H1 (cell line): Measurements from ENCODE around the gene PSMD5. TPM values are rescaled to one million over a fixed set of nuclear protein-coding genes. Genes with fewer than 3 reads are reported as not detected.

ENCODE experiments used
- ASH2L ChIP-seq: fragments of 200-600, 300-600 bp; sonication (generic); IDR thresholded peaks from one replicate; pipeline ENCODE4 v1.7.1; 2017; ENCODE audit warnings: low read length
- CBX8 ChIP-seq: fragments of 300-800, 300-1000 bp; sonication (generic); IDR thresholded peaks from 2 replicates; pipeline ENCODE4 v1.7.1; 2016; ENCODE audit warnings: low read depth, low read length, borderline replicate concordance
- CHD2 ChIP-seq: IDR thresholded peaks from 2 replicates; pipeline ENCODE4 v1.6.1; 2012; ENCODE audit warnings: low read length, improper control_type of control experiment
- EP300 ChIP-seq, 2 experiments: IDR thresholded peaks; 1 replicate in 1 of 2; 2 replicates in 1 of 2; pipeline ENCODE4 v1.6.1; 2011 to 2012; ENCODE audit warnings: low read depth in 2 of 2, low read length in 2 of 2, mild to moderate bottlenecking in 2 of 2, borderline replicate concordance in 1 of 2, inconsistent platforms in 1 of 2, moderate library complexity in 1 of 2
- HDAC6 ChIP-seq: IDR thresholded peaks from one replicate; pipeline ENCODE4 v1.7.1; 2012; ENCODE audit warnings: low read depth, mild to moderate bottlenecking, inconsistent platforms, low read length, moderate library complexity
- MAX ChIP-seq: IDR thresholded peaks from 2 replicates; pipeline ENCODE4 v1.6.1; 2012; ENCODE audit warnings: inconsistent platforms
- NANOG ChIP-seq: IDR thresholded peaks from 2 replicates; pipeline ENCODE4 v1.6.1; 2011; ENCODE audit warnings: low read length, low read depth, mild to moderate bottlenecking, inconsistent platforms; ENCODE audit not compliant: insufficient read depth, poor library complexity, severe bottlenecking
- SRF ChIP-seq: IDR thresholded peaks from 2 replicates; pipeline ENCODE4 v1.6.1; 2011; ENCODE audit warnings: mild to moderate bottlenecking, low read depth, low read length, moderate library complexity
- TBP ChIP-seq: IDR thresholded peaks from 2 replicates; pipeline ENCODE4 v1.6.1; 2011; ENCODE audit warnings: low read depth, low read length, improper control_type of control experiment
- polyA plus RNA-seq, 7 experiments: library from polyadenylated mRNA; depleted of rRNA in 3 of 7; stranded (reverse) in 5 of 7; unstranded in 2 of 7; fragments of >200 nt in 5 of 7; fragments of 200-250 nt in 2 of 7; gene quantifications; 1 replicate in 5 of 7; 2 replicates in 1 of 7; 4 replicates in 1 of 7; pipeline versions ENCODE4 v1.2.1 to v1.2.3, GENCODE V29; 2011 to 2013; ENCODE audit warnings: missing spikeins in 2 of 7, mixed read lengths in 2 of 7
- total RNA-seq: library from RNA; stranded (reverse); fragmentation: NEBNext Ultra II Directional; extraction: Animal tissue kit (Norgen Biotek cat#: 25700); gene quantifications from 2 replicates; pipeline ENCODE4 v1.2.1, GENCODE V29; 2021

PSMD5 gene
- total and polyA plus RNA-seq, 2 of the 8 experiments (the other 6 are each of a cell fraction or from before 2014, with no cell fraction given) = 19.2 to 30.5 TPM

GRCh38 chr9:120882935-120883607 lies 40.3 kb upstream of the PSMD5 start (continued):
- TF ChIP-seq HDAC6 = no peak
- TF ChIP-seq MAX = no peak
- TF ChIP-seq CBX8 = no peak
- no peak for TF ChIP-seq SRF
- no peak for TF ChIP-seq TBP
- TF ChIP-seq NANOG = no peak
- no peak for TF ChIP-seq EP300 (IDR thresholded peaks at IDR 0.05; ENCODE audit: borderline replicate concordance in 1 of 2, low read depth in 2 of 2, low read length in 2 of 2)
- TF ChIP-seq ASH2L = no peak
- no peak for TF ChIP-seq CHD2
